K562 (cell line): Measurements from ENCODE around the gene SCYL1. TPM values are rescaled to one million over a fixed set of nuclear protein-coding genes. Genes with fewer than 3 reads are reported as not detected.

Source experiments
- CEBPB ChIP-seq: fragments of 450-650 bp; IDR thresholded peaks from 2 replicates; pipeline ENCODE4 v1.6.1; 2016; ENCODE audit warnings: missing genetic modification characterization, missing compliant biosample characterization
- POU5F1 ChIP-seq: fragments of 150-350 bp; IDR thresholded peaks from 2 replicates; pipeline ENCODE4 v1.6.1; 2014; ENCODE audit warnings: borderline replicate concordance, low read length, low read depth, mild to moderate bottlenecking; ENCODE audit not compliant: partially characterized antibody
- RBM39 ChIP-seq: fragments of 200-400 bp; formaldehyde crosslinking; optimal IDR thresholded peaks from 2 replicates; pipeline ENCODE3; 2018; ENCODE audit warnings: low read depth, low read length
- TEAD2 ChIP-seq: fragments of 450-650 bp; IDR thresholded peaks from 2 replicates; pipeline ENCODE4 v1.6.1; 2016; ENCODE audit warnings: missing genetic modification characterization, control low read depth, missing compliant biosample characterization
- polyA plus RNA-seq, 8 experiments: library from polyadenylated mRNA; depleted of rRNA in 4 of 8; stranded (reverse) in 5 of 8; unstranded in 3 of 8; fragments of >200 nt; fragmentation: Nextera tagmentation in 2 of 8; fragmentation: Illumina TruSeq in 1 of 8; extraction: Ambion mirVana in 2 of 8; extraction: Trizol in 1 of 8; gene quantifications; 2 replicates each; pipeline versions ENCODE4 v1.2.1 to v1.2.3, GENCODE V29; 2011 to 2014; ENCODE audit warnings: inconsistent platforms in 1 of 8, missing spikeins in 1 of 8
- total RNA-seq, 7 experiments: library from RNA; depleted of rRNA in 6 of 7; stranded (reverse); fragments of >200 nt in 6 of 7; fragmentation: Illumina TruSeq in 2 of 7; extraction: Trizol in 2 of 7; gene quantifications; 2 replicates each; pipeline versions ENCODE4 v1.2.1 to v1.2.3, GENCODE V29; 2011 to 2021; ENCODE audit warnings: low replicate concordance in 1 of 7
- TF ChIP-seq, protein P1 (sequence below): fragments of 200-800 bp; sonication (Bioruptor generic); IDR thresholded peaks from 2 replicates; pipeline ENCODE4 v1.6.1; 2017; ENCODE audit warnings: missing genetic modification characterization, missing compliant biosample characterization
- TF ChIP-seq, protein P2 (sequence below): fragments of 450-650 bp; IDR thresholded peaks from 2 replicates; pipeline ENCODE4 v1.6.1; 2016; ENCODE audit warnings: low read depth
- TF ChIP-seq, protein P3 (sequence below), 2 experiments: fragments of 450-650 bp; formaldehyde crosslinking in 1 of 2; IDR thresholded peaks; 2 replicates each; pipeline versions ENCODE4 v1.4.0 to v1.6.1; 2014 to 2020; ENCODE audit warnings: mild to moderate bottlenecking in 2 of 2, borderline replicate concordance in 1 of 2, low read depth in 1 of 2

SCYL1 gene
- total and polyA plus RNA-seq, 9 of the 15 experiments (the other 6 are each of a cell fraction or from before 2014, with no cell fraction given), result 1.9 to 145 (median 57.6) TPM

DNA sequence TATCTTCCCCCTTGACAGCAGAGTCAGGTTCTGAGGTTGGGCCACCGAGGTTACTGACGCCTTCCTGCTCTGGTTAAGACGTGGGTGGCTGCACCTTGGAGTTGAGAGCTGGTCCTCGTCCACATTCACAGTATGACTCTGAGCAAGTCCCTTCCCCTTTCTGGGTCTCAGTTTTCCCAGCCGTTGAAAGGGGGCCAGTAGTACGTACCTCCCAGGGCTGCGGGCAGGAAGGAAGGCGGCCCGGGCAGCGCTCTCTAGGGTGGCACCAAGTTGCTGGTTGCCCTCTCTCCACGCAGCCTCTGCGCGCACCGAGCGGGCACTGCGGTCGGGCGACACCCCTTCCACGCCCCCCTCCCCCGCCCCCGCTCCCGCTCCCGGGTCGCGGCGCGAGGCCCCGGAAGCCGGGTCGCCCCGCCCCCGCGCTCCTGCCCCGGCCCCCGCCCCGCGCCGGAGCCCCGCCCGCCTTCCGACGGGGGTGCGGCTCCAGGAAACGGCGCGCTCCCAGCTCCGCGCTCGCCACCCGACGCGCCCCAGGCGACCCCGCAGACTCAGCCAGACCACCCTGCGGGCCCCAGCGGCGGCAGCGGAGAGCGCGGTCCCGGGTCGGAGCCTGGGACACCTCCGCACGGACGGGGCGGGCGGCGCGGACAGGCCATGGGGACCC lies 50.8 kb downstream of the SCYL1 start, which contains the start of gene EHBP1L1 (continued):
- TF ChIP-seq, protein P1, sequence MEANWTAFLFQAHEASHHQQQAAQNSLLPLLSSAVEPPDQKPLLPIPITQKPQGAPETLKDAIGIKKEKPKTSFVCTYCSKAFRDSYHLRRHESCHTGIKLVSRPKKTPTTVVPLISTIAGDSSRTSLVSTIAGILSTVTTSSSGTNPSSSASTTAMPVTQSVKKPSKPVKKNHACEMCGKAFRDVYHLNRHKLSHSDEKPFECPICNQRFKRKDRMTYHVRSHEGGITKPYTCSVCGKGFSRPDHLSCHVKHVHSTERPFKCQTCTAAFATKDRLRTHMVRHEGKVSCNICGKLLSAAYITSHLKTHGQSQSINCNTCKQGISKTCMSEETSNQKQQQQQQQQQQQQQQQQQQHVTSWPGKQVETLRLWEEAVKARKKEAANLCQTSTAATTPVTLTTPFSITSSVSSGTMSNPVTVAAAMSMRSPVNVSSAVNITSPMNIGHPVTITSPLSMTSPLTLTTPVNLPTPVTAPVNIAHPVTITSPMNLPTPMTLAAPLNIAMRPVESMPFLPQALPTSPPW, result peak; percentile 95
- TF ChIP-seq POU5F1, result no peak
- no peak for TF ChIP-seq CEBPB (tag)
- TF ChIP-seq, protein P2, sequence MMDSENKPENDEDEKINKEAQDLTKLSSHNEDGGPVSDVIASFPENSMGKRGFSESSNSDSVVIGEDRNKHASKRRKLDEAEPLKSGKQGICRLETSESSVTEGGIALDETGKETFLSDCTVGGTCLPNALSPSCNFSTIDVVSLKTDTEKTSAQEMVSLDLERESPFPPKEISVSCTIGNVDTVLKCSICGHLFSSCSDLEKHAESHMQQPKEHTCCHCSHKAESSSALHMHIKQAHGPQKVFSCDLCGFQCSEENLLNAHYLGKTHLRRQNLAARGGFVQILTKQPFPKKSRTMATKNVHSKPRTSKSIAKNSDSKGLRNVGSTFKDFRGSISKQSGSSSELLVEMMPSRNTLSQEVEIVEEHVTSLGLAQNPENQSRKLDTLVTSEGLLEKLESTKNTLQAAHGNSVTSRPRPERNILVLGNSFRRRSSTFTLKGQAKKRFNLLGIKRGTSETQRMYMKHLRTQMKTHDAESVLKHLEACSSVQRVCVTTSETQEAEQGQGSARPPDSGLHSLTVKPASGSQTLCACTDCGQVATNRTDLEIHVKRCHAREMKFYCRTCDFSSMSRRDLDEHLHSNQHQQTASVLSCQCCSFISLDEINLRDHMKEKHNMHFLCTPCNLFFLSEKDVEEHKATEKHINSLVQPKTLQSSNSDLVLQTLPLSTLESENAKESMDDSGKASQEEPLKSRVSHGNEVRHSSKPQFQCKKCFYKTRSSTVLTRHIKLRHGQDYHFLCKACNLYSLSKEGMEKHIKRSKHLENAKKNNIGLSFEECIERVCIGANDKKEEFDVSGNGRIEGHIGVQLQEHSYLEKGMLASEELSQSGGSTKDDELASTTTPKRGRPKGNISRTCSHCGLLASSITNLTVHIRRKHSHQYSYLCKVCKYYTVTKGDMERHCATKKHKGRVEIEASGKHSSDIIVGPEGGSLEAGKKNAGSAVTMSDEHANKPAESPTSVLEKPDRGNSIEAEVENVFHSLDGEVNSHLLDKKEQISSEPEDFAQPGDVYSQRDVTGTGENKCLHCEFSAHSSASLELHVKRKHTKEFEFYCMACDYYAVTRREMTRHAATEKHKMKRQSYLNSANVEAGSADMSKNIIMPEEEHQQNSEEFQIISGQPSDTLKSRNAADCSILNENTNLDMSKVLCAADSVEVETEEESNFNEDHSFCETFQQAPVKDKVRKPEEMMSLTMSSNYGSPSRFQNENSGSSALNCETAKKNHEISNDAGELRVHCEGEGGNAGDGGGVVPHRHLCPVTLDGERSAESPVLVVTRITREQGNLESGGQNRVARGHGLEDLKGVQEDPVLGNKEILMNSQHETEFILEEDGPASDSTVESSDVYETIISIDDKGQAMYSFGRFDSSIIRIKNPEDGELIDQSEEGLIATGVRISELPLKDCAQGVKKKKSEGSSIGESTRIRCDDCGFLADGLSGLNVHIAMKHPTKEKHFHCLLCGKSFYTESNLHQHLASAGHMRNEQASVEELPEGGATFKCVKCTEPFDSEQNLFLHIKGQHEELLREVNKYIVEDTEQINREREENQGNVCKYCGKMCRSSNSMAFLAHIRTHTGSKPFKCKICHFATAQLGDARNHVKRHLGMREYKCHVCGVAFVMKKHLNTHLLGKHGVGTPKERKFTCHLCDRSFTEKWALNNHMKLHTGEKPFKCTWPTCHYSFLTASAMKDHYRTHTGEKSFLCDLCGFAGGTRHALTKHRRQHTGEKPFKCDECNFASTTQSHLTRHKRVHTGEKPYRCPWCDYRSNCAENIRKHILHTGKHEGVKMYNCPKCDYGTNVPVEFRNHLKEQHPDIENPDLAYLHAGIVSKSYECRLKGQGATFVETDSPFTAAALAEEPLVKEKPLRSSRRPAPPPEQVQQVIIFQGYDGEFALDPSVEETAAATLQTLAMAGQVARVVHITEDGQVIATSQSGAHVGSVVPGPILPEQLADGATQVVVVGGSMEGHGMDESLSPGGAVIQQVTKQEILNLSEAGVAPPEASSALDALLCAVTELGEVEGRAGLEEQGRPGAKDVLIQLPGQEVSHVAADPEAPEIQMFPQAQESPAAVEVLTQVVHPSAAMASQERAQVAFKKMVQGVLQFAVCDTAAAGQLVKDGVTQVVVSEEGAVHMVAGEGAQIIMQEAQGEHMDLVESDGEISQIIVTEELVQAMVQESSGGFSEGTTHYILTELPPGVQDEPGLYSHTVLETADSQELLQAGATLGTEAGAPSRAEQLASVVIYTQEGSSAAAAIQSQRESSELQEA, result no peak
- TF ChIP-seq RBM39, result no peak
- no peak for TF ChIP-seq TEAD2 (tag)
- TF ChIP-seq, protein P3, sequence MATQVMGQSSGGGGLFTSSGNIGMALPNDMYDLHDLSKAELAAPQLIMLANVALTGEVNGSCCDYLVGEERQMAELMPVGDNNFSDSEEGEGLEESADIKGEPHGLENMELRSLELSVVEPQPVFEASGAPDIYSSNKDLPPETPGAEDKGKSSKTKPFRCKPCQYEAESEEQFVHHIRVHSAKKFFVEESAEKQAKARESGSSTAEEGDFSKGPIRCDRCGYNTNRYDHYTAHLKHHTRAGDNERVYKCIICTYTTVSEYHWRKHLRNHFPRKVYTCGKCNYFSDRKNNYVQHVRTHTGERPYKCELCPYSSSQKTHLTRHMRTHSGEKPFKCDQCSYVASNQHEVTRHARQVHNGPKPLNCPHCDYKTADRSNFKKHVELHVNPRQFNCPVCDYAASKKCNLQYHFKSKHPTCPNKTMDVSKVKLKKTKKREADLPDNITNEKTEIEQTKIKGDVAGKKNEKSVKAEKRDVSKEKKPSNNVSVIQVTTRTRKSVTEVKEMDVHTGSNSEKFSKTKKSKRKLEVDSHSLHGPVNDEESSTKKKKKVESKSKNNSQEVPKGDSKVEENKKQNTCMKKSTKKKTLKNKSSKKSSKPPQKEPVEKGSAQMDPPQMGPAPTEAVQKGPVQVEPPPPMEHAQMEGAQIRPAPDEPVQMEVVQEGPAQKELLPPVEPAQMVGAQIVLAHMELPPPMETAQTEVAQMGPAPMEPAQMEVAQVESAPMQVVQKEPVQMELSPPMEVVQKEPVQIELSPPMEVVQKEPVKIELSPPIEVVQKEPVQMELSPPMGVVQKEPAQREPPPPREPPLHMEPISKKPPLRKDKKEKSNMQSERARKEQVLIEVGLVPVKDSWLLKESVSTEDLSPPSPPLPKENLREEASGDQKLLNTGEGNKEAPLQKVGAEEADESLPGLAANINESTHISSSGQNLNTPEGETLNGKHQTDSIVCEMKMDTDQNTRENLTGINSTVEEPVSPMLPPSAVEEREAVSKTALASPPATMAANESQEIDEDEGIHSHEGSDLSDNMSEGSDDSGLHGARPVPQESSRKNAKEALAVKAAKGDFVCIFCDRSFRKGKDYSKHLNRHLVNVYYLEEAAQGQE (IDR thresholded peaks at IDR 0.05; ENCODE audit: borderline replicate concordance), result no peak
- TF ChIP-seq, protein P3 (CRISPR knock-in tag; IDR thresholded peaks at IDR 0.05; ENCODE audit: low read depth), result 0 out of 2 replicates have a peak, but pooled peaks have one; percentile 26
